Mesenchymal stem cell (in vitro differentiated cells and primary cell): ENCODE measurements around the gene PLXNB3.
A peak's percentile ranks its signal among the peaks of the same experiment; 100 is the strongest.
"Not testable (repeated sequence)": the region's sequence is repeated elsewhere in the genome, so short reads cannot be mapped to it uniquely, and the experiment has no call there.

Experiments used
- DNase-seq: peaks from one replicate; pipeline ENCODE4 v3.0.0-alpha.2; 2013
- H2AFZ ChIP-seq: one replicate; pipeline ENCODE4 v1.6.1; 2013; ENCODE audit warnings: low read depth, mild to moderate bottlenecking, control low read depth, inconsistent platforms, low read length, moderate library complexity
- H2AK5ac ChIP-seq: 2 replicates; pipeline ENCODE4 v1.6.1; 2013; ENCODE audit warnings: low read length, moderate library complexity, mild to moderate bottlenecking, inconsistent platforms; ENCODE audit not compliant: severe bottlenecking
- H2BK120ac ChIP-seq: one replicate; pipeline ENCODE4 v1.6.1; 2013; ENCODE audit warnings: low read depth, mild to moderate bottlenecking, inconsistent platforms, low read length, moderate library complexity
- H2BK12ac ChIP-seq, 2 experiments: one replicate each; pipeline ENCODE4 v1.6.1; 2013; ENCODE audit warnings: inconsistent platforms in 2 of 2, low read length in 2 of 2, mild to moderate bottlenecking in 2 of 2, moderate library complexity in 2 of 2, control low read depth in 1 of 2
- H2BK15ac ChIP-seq: one replicate; pipeline ENCODE4 v1.6.1; 2013; ENCODE audit warnings: mild to moderate bottlenecking, low read depth, inconsistent platforms; ENCODE audit not compliant: poor library complexity, severe bottlenecking
- H2BK5ac ChIP-seq: 2 replicates; pipeline ENCODE4 v1.6.1; 2013; ENCODE audit warnings: low read depth, mild to moderate bottlenecking, low read length, control low read depth, inconsistent platforms; ENCODE audit not compliant: poor library complexity, severe bottlenecking
- H3K14ac ChIP-seq, 2 experiments: one replicate each; pipeline ENCODE4 v1.6.1; 2013; ENCODE audit warnings: inconsistent platforms in 2 of 2, low read length in 2 of 2, control low read depth in 1 of 2, mild to moderate bottlenecking in 1 of 2, moderate library complexity in 1 of 2
- H3K18ac ChIP-seq, 2 experiments: one replicate each; pipeline ENCODE4 v1.6.1; 2013; ENCODE audit warnings: inconsistent platforms in 2 of 2, low read length in 2 of 2, control low read depth in 1 of 2, low read depth in 1 of 2, mild to moderate bottlenecking in 1 of 2
- H3K23ac ChIP-seq, 2 experiments: one replicate each; pipeline ENCODE4 v1.6.1; 2013; ENCODE audit warnings: inconsistent platforms in 2 of 2, low read length in 2 of 2, mild to moderate bottlenecking in 2 of 2, moderate library complexity in 2 of 2, control low read depth in 1 of 2
- H3K27ac ChIP-seq: 2 replicates; pipeline ENCODE4 v1.5.1; 2013; ENCODE audit warnings: mild to moderate bottlenecking, moderate library complexity, low read length, control low read depth, inconsistent platforms; ENCODE audit not compliant: poor library complexity, severe bottlenecking
- H3K27me3 ChIP-seq, 2 experiments: 2 replicates each; pipeline versions ENCODE4 v1.6.1 to v1.7.0; 2013; ENCODE audit warnings: low read length in 2 of 2, mild to moderate bottlenecking in 2 of 2, moderate library complexity in 2 of 2, control low read depth in 1 of 2, inconsistent platforms in 1 of 2; ENCODE audit not compliant: control insufficient read depth in 1 of 2, insufficient read depth in 1 of 2
- H3K36me3 ChIP-seq, 2 experiments: 2 replicates each; pipeline versions ENCODE4 v1.6.1 to v1.7.0; 2013; ENCODE audit warnings: low read length in 2 of 2, control low read depth in 1 of 2, inconsistent platforms in 1 of 2, low read depth in 1 of 2, mild to moderate bottlenecking in 1 of 2; ENCODE audit not compliant: insufficient read depth in 2 of 2, control insufficient read depth in 1 of 2
- H3K4ac ChIP-seq, 2 experiments: one replicate each; pipeline ENCODE4 v1.6.1; 2013; ENCODE audit warnings: inconsistent platforms in 2 of 2, low read length in 2 of 2, mild to moderate bottlenecking in 2 of 2, moderate library complexity in 2 of 2, control low read depth in 1 of 2, low read depth in 1 of 2
- H3K4me1 ChIP-seq: 2 replicates; pipeline ENCODE4 v1.6.1; 2013; ENCODE audit warnings: low read depth, low read length, control low read depth; ENCODE audit not compliant: control insufficient read depth, insufficient read depth
- H3K4me2 ChIP-seq: 2 replicates; pipeline ENCODE4 v1.6.1; 2013; ENCODE audit warnings: low read length, mild to moderate bottlenecking, inconsistent platforms; ENCODE audit not compliant: poor library complexity, severe bottlenecking
- H3K4me3 ChIP-seq, 2 experiments: 2 replicates each; pipeline versions ENCODE4 v1.5.1 to v1.7.0; 2013; ENCODE audit warnings: low read length in 2 of 2, mild to moderate bottlenecking in 2 of 2, control low read depth in 1 of 2, low read depth in 1 of 2; ENCODE audit not compliant: insufficient read depth in 1 of 2
- H3K79me1 ChIP-seq: replicated peaks from 2 replicates; pipeline ENCODE4 v1.6.1; 2013; ENCODE audit warnings: mild to moderate bottlenecking, control low read depth, low read length, inconsistent platforms; ENCODE audit not compliant: poor library complexity, severe bottlenecking
- H3K9ac ChIP-seq: 2 replicates; pipeline ENCODE4 v1.7.0; 2013; ENCODE audit warnings: mild to moderate bottlenecking, low read length, moderate library complexity
- H3K9me3 ChIP-seq: 2 replicates; pipeline ENCODE4 v1.7.0; 2013; ENCODE audit warnings: mild to moderate bottlenecking, low read length; ENCODE audit not compliant: control insufficient read depth
- H4K8ac ChIP-seq: one replicate; pipeline ENCODE4 v1.6.1; 2013; ENCODE audit warnings: inconsistent platforms, mild to moderate bottlenecking, low read length, moderate library complexity
- H4K91ac ChIP-seq: one replicate; pipeline ENCODE4 v1.6.1; 2013; ENCODE audit warnings: mild to moderate bottlenecking, low read length, inconsistent platforms
- WGBS: methylation state at CpG from one replicate; pipeline ENCODE4 v1.1.7; 2013; ENCODE audit warnings: mixed read lengths; 5-methylcytosine and 5-hydroxymethylcytosine counted together

PLXNB3 gene

DNA sequence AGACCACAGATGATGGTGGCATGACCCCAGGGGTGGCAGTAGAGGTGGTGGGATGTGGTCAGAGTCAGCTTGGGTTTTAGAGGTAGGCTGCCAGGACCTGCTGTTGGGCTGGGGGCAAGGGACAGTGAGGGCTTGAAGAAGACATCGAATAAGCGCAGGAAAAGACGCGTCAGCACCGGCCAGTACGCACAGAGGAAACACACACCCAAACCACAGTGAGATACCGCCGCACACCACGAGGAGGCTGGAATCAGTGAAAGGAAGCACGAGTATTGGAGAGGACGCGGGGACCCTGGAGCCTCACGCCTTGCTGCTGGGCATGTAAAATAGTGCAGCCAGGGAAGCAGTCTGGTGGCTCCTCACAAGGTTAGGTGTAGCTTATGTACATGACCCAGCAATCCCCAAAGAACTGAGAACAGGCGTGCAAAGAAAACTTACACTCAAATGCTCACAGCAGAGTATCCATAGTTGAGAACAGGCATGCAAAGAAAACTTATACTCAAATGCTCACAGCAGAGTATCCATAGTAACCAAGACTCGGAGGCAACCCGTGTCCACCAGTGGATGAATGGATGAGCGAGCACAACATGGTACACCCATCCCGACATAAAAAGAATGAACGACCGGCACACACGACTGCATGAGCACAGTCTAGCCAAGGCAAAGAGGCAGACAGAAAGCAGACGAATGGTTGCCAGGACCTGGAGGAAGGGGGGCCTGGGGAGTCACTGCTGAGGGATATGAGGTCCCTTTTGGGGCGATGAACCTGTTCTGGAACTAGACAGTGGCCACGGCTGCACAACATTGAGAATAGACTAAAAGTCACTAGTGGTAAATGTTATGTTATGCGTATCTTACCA lies 53.0 kb downstream of the PLXNB3 start:
- Histone ChIP-seq H3K4me1 (peaks cover 8% of the 10 kb centered on the region), H3K4ac (no peak overlapping the region), H2BK5ac (no peak overlapping the region), H3K18ac (no peak overlapping the region), H4K91ac (no peak overlapping the region), H3K4me3 (no peak overlapping the region), H3K27me3 (peaks cover 12 to 69% of the 10 kb centered on the region in 2 experiments), H3K9ac (no peak overlapping the region), H4K8ac (no peak overlapping the region), H2AK5ac (no peak overlapping the region), H2BK120ac (no peak overlapping the region), H3K23ac (no peak overlapping the region), H3K4me2 (no peak overlapping the region), H3K27ac (no peak overlapping the region), H2BK12ac (no peak overlapping the region), H3K79me1 (no peaks in the 10 kb centered on the region), H3K14ac (no peak overlapping the region), H3K9me3 (peaks cover 7% of the 10 kb centered on the region), H3K36me3 (no peaks in the 10 kb centered on the region), H2BK15ac (no peak overlapping the region), H2AFZ (no peak overlapping the region)
- WGBS: 95% methylated on average over 13 of the region's 25 CpGs
- DNase-seq: no peak

DNA sequence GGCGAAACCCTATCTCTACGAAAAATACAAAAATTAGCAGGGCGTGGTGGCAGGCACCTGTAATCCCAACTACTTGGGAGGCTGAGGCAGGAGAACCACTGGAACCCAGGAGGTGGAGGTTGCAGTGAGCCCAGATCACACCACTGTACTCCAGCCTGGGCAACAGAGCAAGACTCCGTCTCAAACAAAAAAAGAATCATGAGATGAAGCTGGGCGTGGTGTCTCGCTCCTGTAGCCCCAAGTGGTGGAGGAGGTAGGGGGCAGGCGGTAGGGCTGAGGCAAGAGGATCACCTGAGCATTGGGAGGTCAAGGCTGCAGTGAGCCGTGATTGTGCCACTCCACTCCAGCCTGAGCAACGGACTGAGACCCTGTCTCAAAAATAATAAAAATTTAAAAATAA lies 54.0 kb downstream of the PLXNB3 start:
- not testable (repeated sequence) for H3K23ac ChIP-seq, H2BK5ac ChIP-seq, H3K9me3 ChIP-seq, H3K9ac ChIP-seq, H4K91ac ChIP-seq, H3K36me3 ChIP-seq, H3K4ac ChIP-seq, H3K4me2 ChIP-seq, H3K18ac ChIP-seq, H3K27ac ChIP-seq, H3K4me1 ChIP-seq, H2AFZ ChIP-seq, DNase-seq, H3K79me1 ChIP-seq, H2BK12ac ChIP-seq, H4K8ac ChIP-seq, H2AK5ac ChIP-seq, H2BK15ac ChIP-seq, H3K4me3 ChIP-seq, H2BK120ac ChIP-seq, H3K14ac ChIP-seq
- H3K27me3 ChIP-seq: peaks cover 4 to 66% of the 10 kb centered on the region in 2 experiments
- WGBS: 96% methylated on average over 6 of the region's 9 CpGs

DNA sequence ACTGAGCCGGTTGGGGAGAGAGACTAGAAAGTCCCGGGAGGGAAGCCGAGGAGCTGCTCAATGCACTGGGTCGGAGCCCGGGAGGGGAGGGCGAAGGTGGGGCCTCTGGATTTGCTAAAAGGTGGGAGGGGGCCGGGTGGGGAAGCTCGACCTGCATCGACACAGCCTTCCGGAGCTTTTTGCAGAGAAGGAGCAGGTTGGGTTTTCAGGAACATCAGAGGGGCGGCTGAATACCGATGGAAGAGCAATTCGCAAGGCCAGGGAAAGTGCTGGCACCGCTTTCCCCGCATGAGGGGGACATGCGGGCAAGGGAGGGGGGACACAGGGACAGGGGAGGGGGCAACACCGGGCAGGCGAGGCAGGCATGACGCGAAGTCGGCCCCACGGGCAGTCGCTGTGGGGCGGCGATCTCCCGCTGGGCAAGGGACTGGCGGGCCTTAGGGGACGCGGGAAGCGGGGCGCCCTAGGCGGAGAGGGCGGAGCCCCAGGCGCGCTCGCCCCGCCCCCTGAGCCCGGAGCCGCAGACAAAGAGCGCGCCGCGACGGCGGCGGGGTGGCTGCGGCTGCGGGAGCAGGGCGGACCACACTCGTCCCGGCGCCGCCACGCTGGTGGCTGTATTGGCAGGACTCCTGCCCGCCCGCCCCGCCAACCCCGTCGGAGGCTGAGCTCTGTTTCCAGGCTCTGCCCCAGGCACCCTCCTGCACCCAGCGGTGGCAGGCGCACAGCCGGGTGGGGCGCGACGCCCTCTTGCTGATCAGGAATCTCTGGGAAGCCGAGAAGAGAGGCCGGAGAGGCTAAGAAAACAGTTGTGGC lies 54.7 kb downstream of the PLXNB3 start:
- Histone ChIP-seq H4K8ac (peak overlapping the region; percentile 69), H3K27me3 (peaks cover 4 to 65% of the 10 kb centered on the region in 2 experiments), H3K9ac (no peak overlapping the region), H3K4ac (peak overlapping the region in 1 of 2 experiments; percentile 7), H3K18ac (peak overlapping the region; percentile 66 to 71), H3K4me3 (peak overlapping the region; percentile 39 to 41), H3K79me1 (no peaks in the 10 kb centered on the region), H2BK120ac (no peak overlapping the region), H2BK12ac (no peak overlapping the region), H3K27ac (no peak overlapping the region), H3K4me2 (peak overlapping the region; percentile 79), H2AFZ (peak overlapping the region; percentile 71), H2BK15ac (no peak overlapping the region), H3K36me3 (no peaks in the 10 kb centered on the region), H4K91ac (no peak overlapping the region), H3K4me1 (peaks cover 8% of the 10 kb centered on the region), H2BK5ac (no peak overlapping the region), H3K23ac (no peak overlapping the region), H3K14ac (peak overlapping the region in 1 of 2 experiments; percentile 32), H3K9me3 (peaks cover 6% of the 10 kb centered on the region), H2AK5ac (no peak overlapping the region)
- DNase-seq: peak; percentile 30
- 8% methylated on average over 37 of the region's 67 CpGs for WGBS
